ENCODE data around the gene IFT74. TPM values are rescaled to one million over a fixed set of nuclear protein-coding genes. Genes with fewer than 3 reads are reported as not detected.
A peak's percentile ranks its signal among the peaks of the same experiment; 100 is the strongest.

IFT74 gene
- total and polyA plus RNA-seq, 9 of the 15 experiments (the other 6 are each of a cell fraction or from before 2014, with no cell fraction given), result 6.1 to 13.2 (median 9.3) TPM

- TF ChIP-seq ARID3A (IDR thresholded peaks at IDR 0.05; ENCODE audit: borderline replicate concordance, low read depth, low read length) (no peak), ARNT (IDR thresholded peaks at IDR 0.05) (no peak), DPF2 (IDR thresholded peaks at IDR 0.05) (no peak), ZBTB12 (CRISPR knock-in tag; IDR thresholded peaks at IDR 0.05) (peak; percentile 85), CHD4 (IDR thresholded peaks at IDR 0.05; ENCODE audit: insufficient read depth, insufficient replicate concordance, low read depth, low read length, poor library complexity, severe bottlenecking) (no peak), ELF2 (CRISPR knock-in tag; IDR thresholded peaks at IDR 0.05) (no peak), DACH1 (IDR thresholded peaks at IDR 0.05; ENCODE audit: partially characterized antibody) (peak; percentile 39), RBFOX2 (IDR thresholded peaks at IDR 0.05; ENCODE audit: low read depth, low read length) (peak; percentile 79), NFATC3 (IDR thresholded peaks at IDR 0.05) (no peak), ZBTB40 (IDR thresholded peaks at IDR 0.05) (peak; percentile 90), ZBTB40 (CRISPR knock-in tag; IDR thresholded peaks at IDR 0.05) (no peak), MYBL2 (IDR thresholded peaks at IDR 0.05; ENCODE audit: low read depth) (peak; percentile 77), MYBL2 (CRISPR knock-in tag; IDR thresholded peaks at IDR 0.05; ENCODE audit: borderline replicate concordance) (no peak), ZC3H8 (IDR thresholded peaks at IDR 0.05) (no peak), TFAM (CRISPR knock-in tag; conservative IDR thresholded peaks at IDR 0.05) (no peak), CSDE1 (IDR thresholded peaks at IDR 0.05) (peak in 1 of 2 experiments; percentile 70; a peak in 2 of 4 replicates)
Measured at GRCh38 chr9:26946753-26947727, 9.2 kb upstream of the IFT74 start, which contains the start of gene PLAA (continued).
